ENCODE results near the gene PGBD1. TPM values are rescaled to one million over a fixed set of nuclear protein-coding genes. Genes with fewer than 3 reads are reported as not detected.

Gene PGBD1
- polyA plus RNA-seq, 6 donors from 2014 or later: 0.25 to 0.86 (median 0.65) TPM; not detected in 2

DNA sequence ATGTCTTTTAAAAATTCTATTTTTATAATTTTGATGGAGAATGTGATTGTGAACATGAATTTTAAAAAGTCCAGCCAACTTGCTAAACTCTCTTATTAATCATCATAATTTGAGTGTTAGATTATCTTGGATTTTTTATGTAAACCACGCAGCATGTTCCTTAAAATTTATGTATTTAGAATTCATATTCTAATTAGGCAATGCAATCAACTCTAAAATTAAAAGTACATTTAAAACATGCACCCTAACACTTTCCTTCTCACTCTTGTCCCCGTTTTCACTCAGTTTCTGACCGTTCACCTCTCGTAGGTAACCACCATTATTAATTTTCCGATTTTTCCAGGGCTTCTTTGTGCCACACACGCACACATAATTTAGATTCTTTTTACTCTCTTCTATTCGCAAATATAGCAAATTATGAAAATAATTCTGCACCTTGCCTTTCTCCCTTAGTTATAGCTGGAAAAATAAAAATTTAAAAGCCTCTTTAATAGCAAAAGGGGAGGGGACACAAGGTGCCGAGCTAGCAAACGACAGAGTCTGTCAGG, 68.0 kb downstream of the PGBD1 start:
- peaks cover 27 to 42% (median 31%) of the 10 kb centered on the region in 3 donors for H3K4me1 Mint-ChIP-seq
- DNase-seq (no peak), ATAC-seq (ENCODE audit: low read depth in 2 of 2) (peak in 1 of 2 donors; percentile 6)
- H3K36me3 Mint-ChIP-seq: no peaks in the 10 kb centered on the region
- H3K4me3 Mint-ChIP-seq: peak overlapping the region; percentile 94 to 99 (median 98)
- H3K27ac Mint-ChIP-seq: peak overlapping the region; percentile 91 to 97 (median 94)
- peaks cover 0 to 23% (median 5%) of the 10 kb centered on the region in 3 donors for H3K27me3 Mint-ChIP-seq
- H3K9me3 Mint-ChIP-seq: no peaks in the 10 kb centered on the region

DNA sequence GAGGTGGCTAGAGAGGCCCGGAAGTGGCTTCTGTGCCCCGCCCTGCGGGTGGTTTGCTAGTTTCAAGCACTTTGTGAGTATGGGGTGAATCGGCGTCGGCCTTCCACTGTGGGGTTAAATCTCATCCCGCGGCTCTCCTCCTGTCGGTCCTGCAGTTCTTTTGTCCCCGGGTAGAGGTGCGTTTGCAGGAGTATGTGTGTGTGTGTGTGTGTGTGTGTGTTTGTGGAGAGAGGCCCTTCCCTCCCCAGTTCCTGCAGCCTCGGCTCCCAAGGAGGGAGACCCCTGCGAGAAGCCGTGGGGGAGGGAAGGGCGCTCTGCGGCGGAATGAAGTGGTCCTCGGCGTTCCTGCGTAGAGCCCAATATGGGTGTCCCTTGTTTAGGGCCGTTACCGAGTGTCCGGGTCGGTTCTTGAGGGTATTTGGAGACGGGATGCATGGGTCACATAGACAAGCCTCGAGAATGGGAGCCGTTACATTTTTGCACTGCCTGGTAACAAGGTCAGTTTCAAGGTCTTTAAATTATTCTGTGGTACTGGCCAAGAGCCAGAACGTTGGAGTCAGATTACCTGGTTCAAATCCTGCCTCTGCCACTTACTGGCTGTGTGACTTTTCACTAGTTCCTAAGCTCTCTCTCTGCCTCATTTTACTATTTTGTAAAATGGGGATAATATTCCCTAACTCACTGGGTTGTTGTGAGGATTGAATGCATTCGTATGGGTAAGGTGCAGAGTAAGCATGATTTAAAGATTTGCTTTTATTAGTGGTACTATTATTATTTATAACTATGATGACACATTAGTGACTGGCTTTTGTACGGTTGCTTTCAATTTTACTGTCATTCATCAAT, 68.7 kb downstream of the PGBD1 start, which contains the start of gene ZKSCAN3:
Gene ZKSCAN3, plus strand, starts transcription at position 56 of the 846 bp plus-strand sequence. CDS start 9,640 bp downstream, outside the sequence.
- Mint-ChIP-seq H3K27ac (peak within 1 kb of the TSS; percentile 91 to 97 (median 94)), H3K27me3 (peaks cover 0 to 20% (median 5%) of the 10 kb centered on the region in 3 donors), H3K4me1 (peaks cover 27 to 42% (median 32%) of the 10 kb centered on the region in 3 donors), H3K36me3 (no peaks in the 10 kb centered on the region), H3K9me3 (no peaks in the 10 kb centered on the region), H3K4me3 (peak within 1 kb of the TSS; percentile 94 to 99 (median 98))
- DNase-seq (peak; percentile 68), ATAC-seq (ENCODE audit: low read depth in 2 of 2) (peak; percentile 100)

DNA sequence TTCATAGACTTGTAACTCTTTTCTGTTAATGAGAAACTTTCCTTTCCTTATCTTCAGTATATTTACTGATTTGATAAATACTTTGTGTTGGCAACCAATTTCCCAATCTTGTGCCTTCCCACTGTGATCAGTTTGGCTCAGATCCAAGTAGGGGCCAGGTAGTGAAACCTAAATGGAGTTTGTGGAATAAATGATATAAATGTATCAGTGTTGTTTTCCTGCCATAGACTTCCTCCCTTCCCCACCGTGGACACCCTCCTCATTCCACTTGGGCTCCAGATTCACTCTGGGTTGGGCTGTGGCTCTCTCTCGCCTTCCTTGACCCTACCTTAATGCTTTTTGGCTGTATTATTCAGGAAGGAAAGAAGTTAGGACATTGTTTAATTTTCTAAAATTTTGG, 69.7 kb downstream of the PGBD1 start:
- H3K4me1 Mint-ChIP-seq: peaks cover 36 to 52% (median 42%) of the 10 kb centered on the region in 3 donors
- peak overlapping the region in 3 of 6 donors; percentile 38 to 97 (median 91) for H3K27ac Mint-ChIP-seq

DNA sequence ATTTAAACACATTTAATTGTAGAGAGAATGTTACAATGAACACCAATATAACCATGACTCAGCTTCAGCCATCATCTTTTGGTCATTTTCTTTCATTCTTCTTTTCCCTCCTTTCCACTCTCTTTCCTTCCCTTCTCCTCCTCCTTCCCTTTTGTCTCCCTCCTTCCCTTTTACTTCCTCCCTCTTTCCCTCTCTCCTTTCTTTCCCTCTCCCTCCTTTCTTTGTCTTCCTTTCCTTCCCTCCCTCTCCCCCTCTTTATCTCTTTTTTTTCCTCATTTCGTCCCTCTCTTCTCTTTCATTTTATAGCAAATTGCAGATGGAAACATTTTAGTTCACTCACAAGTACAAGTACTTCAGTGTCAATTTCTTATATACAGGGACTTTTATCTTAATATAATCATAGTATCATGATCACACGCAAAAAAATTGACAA, 70.1 kb downstream of the PGBD1 start:
- Mint-ChIP-seq H3K4me1 (peaks cover 39 to 56% (median 46%) of the 10 kb centered on the region in 3 donors), H3K27me3 (peaks cover 0 to 11% (median 0%) of the 10 kb centered on the region in 3 donors), H3K36me3 (no peaks in the 10 kb centered on the region), H3K27ac (peak overlapping the region in 3 of 6 donors; percentile 16 to 91 (median 78)), H3K4me3 (peak overlapping the region in 6 of 8 donors; percentile 7 to 99 (median 98)), H3K9me3 (no peaks in the 10 kb centered on the region)
- DNase-seq: no peak
- no peak for ATAC-seq (ENCODE audit: low read depth in 2 of 2)

More for the DNA sequence above, 69.7 kb downstream of the PGBD1 start:
- peak overlapping the region in 6 of 8 donors; percentile 96 to 99 (median 98) for H3K4me3 Mint-ChIP-seq
- no peaks in the 10 kb centered on the region for H3K36me3 Mint-ChIP-seq
- DNase-seq: no peak
- ATAC-seq (ENCODE audit: low read depth in 2 of 2): no peak
- H3K27me3 Mint-ChIP-seq: peaks cover 0 to 15% (median 0%) of the 10 kb centered on the region in 3 donors
- H3K9me3 Mint-ChIP-seq: no peaks in the 10 kb centered on the region

Other genes with a start within 250 kb of the PGBD1 start
- 1 to 10 TPM; 3.6 to 7.1 (median 5.3) TPM for gene ZNF165, start 201.0 kb upstream of the PGBD1 start, polyA plus RNA-seq (ENCODE audit: low read depth in 6 of 6)
- gene ZSCAN16, start 157.0 kb upstream of the PGBD1 start, polyA plus RNA-seq (ENCODE audit: low read depth in 6 of 6): 10 to 100 TPM; 11.3 to 21.3 (median 14.7) TPM
- gene ZKSCAN8, start 139.7 kb upstream of the PGBD1 start, polyA plus RNA-seq (ENCODE audit: low read depth in 6 of 6): 1 to 10 TPM in 4 of 6 donors, under 1 TPM in 1, not detected in 1; 0.95 to 2.6 (median 1.1) TPM
- gene ZSCAN9, start 56.3 kb upstream of the PGBD1 start, polyA plus RNA-seq (ENCODE audit: low read depth in 6 of 6): 10 to 100 TPM in 3 of 6 donors, 1 to 10 TPM in 2, not detected in 1; 8.1 to 12.2 (median 10.0) TPM
- 1 to 10 TPM in 5 of 6 donors, not detected in 1; 4.5 to 8.7 (median 5.1) TPM for gene ZKSCAN4, start 29.3 kb upstream of the PGBD1 start, polyA plus RNA-seq (ENCODE audit: low read depth in 6 of 6)
- gene NKAPL, start 22.3 kb upstream of the PGBD1 start, polyA plus RNA-seq (ENCODE audit: low read depth in 6 of 6): under 1 TPM in 4 of 6 donors, not detected in 2; 0.25 to 0.61 (median 0.40) TPM
- 10 to 100 TPM in 5 of 6 donors, 1 to 10 TPM in 1; 4.8 to 22.1 (median 18.3) TPM for gene ZSCAN26, start 14.4 kb upstream of the PGBD1 start, polyA plus RNA-seq (ENCODE audit: low read depth in 6 of 6)
- 1 to 10 TPM in 3 of 6 donors, under 1 TPM in 2, not detected in 1; 0.54 to 3.3 (median 1.5) TPM for gene ZSCAN31, start 54.6 kb downstream of the PGBD1 start, polyA plus RNA-seq (ENCODE audit: low read depth in 6 of 6)
- 1 to 10 TPM in 5 of 6 donors, under 1 TPM in 1; 0.80 to 4.8 (median 3.4) TPM for gene ZKSCAN3, start 68.4 kb downstream of the PGBD1 start, polyA plus RNA-seq (ENCODE audit: low read depth in 6 of 6)
- 1 to 10 TPM; 2.3 to 6.3 (median 3.8) TPM for gene ZSCAN12, start 118.2 kb downstream of the PGBD1 start, polyA plus RNA-seq (ENCODE audit: low read depth in 6 of 6)
- gene ZSCAN23, start 161.9 kb downstream of the PGBD1 start, polyA plus RNA-seq (ENCODE audit: low read depth in 6 of 6): not detected
- gene GPX6, start 234.2 kb downstream of the PGBD1 start, polyA plus RNA-seq (ENCODE audit: low read depth in 6 of 6): not detected
- not detected for gene GPX5, start 244.3 kb downstream of the PGBD1 start, polyA plus RNA-seq (ENCODE audit: low read depth in 6 of 6)

Measured in naive B cell (primary cell).